ENCODE results near the gene AKT2. TPM values are rescaled to one million over a fixed set of nuclear protein-coding genes. Genes with fewer than 3 reads are reported as not detected.

The AKT2 gene
- total RNA-seq, 2 donors from 2014 or later: 46.2 to 96.2 TPM

- H3K9me3 ChIP-seq: no peaks in the 10 kb centered on the region
- TF ChIP-seq, protein P1, sequence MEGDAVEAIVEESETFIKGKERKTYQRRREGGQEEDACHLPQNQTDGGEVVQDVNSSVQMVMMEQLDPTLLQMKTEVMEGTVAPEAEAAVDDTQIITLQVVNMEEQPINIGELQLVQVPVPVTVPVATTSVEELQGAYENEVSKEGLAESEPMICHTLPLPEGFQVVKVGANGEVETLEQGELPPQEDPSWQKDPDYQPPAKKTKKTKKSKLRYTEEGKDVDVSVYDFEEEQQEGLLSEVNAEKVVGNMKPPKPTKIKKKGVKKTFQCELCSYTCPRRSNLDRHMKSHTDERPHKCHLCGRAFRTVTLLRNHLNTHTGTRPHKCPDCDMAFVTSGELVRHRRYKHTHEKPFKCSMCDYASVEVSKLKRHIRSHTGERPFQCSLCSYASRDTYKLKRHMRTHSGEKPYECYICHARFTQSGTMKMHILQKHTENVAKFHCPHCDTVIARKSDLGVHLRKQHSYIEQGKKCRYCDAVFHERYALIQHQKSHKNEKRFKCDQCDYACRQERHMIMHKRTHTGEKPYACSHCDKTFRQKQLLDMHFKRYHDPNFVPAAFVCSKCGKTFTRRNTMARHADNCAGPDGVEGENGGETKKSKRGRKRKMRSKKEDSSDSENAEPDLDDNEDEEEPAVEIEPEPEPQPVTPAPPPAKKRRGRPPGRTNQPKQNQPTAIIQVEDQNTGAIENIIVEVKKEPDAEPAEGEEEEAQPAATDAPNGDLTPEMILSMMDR (IDR thresholded peaks at IDR 0.05): no peak
- TF ChIP-seq POLR2A (IDR thresholded peaks at IDR 0.05): no peak
- peak in 1 of 4 donors; percentile 36 for DNase-seq
- WGBS, 2 donors: 79 to 84% methylated on average over 8 to 16 of the region's 16 CpGs
- no peak overlapping the region for H3K27ac ChIP-seq
- H3K27me3 ChIP-seq: no peaks in the 10 kb centered on the region
- H3K36me3 ChIP-seq (replicated peaks in 1 of 2; ENCODE audit: insufficient read depth in 1 of 2, low read depth in 2 of 2): peaks cover 3 to 7% of the 10 kb centered on the region in 2 donors
- H3K4me3 ChIP-seq: no peak overlapping the region
- ATAC-seq: no peak
- peaks cover 34% of the 10 kb centered on the region for H3K4me1 ChIP-seq
- intact Hi-C loops (cut with DNase I): no loop called here
Observed at GRCh38 chr19:40254714-40255418, 30.3 kb downstream of the AKT2 start.

- no peak overlapping the region for H3K4me3 ChIP-seq
- H3K27me3 ChIP-seq: no peaks in the 10 kb centered on the region
- DNase-seq (no peak), ATAC-seq (peak; percentile 16)
- peak overlapping the region in 3 of 4 donors; percentile 3 to 67 (median 42) for H3K27ac ChIP-seq
- H3K9me3 ChIP-seq: no peaks in the 10 kb centered on the region
- intact Hi-C loops (cut with DNase I): no loop called here
- H3K4me1 ChIP-seq: peaks cover 34% of the 10 kb centered on the region
- H3K36me3 ChIP-seq (replicated peaks in 1 of 2; ENCODE audit: insufficient read depth in 1 of 2, low read depth in 2 of 2): peaks cover 3 to 8% of the 10 kb centered on the region in 2 donors
- no peak for TF ChIP-seq POLR2A (IDR thresholded peaks at IDR 0.05)
- TF ChIP-seq, protein P1 (IDR thresholded peaks at IDR 0.05): no peak
- 20 to 36% methylated on average over 8 of the region's 8 CpGs for WGBS, 2 donors
Observed at GRCh38 chr19:40253611-40254092, 31.5 kb downstream of the AKT2 start.

GRCh38 chr19:40252395-40252794, 32.8 kb downstream of the AKT2 start:
- H3K4me1 ChIP-seq: peaks cover 34% of the 10 kb centered on the region
- ATAC-seq (peak; percentile 49), DNase-seq (peak in 3 of 4 donors; percentile 22 to 38 (median 25))
- intact Hi-C loops (cut with DNase I): no loop called here
- peak overlapping the region in 3 of 4 donors; percentile 3 to 67 (median 42) for H3K27ac ChIP-seq
- H3K4me3 ChIP-seq: no peak overlapping the region
- TF ChIP-seq, protein P1 (IDR thresholded peaks at IDR 0.05): no peak
- no peak for TF ChIP-seq POLR2A (IDR thresholded peaks at IDR 0.05)
- peaks cover 3 to 8% of the 10 kb centered on the region in 2 donors for H3K36me3 ChIP-seq (replicated peaks in 1 of 2; ENCODE audit: insufficient read depth in 1 of 2, low read depth in 2 of 2)
- no peaks in the 10 kb centered on the region for H3K27me3 ChIP-seq
- H3K9me3 ChIP-seq: no peaks in the 10 kb centered on the region
- 34 to 44% methylated on average over 7 of the region's 7 CpGs for WGBS, 2 donors

- Histone ChIP-seq H3K27ac (peak overlapping the region in 3 of 4 donors; percentile 3 to 67 (median 42)), H3K9me3 (no peaks in the 10 kb centered on the region), H3K27me3 (no peaks in the 10 kb centered on the region), H3K4me3 (no peak overlapping the region), H3K36me3 (replicated peaks in 1 of 2; ENCODE audit: insufficient read depth in 1 of 2, low read depth in 2 of 2) (peaks cover 3 to 8% of the 10 kb centered on the region in 2 donors), H3K4me1 (peaks cover 30% of the 10 kb centered on the region)
- no peak for DNase-seq
- intact Hi-C loops (cut with DNase I): no loop called here
- TF ChIP-seq POLR2A (IDR thresholded peaks at IDR 0.05): no peak
- TF ChIP-seq, protein P1 (IDR thresholded peaks at IDR 0.05): no peak
- ATAC-seq: no peak
- 58 to 69% methylated on average over 3 to 4 of the region's 4 CpGs for WGBS, 2 donors
Observed at GRCh38 chr19:40251991-40252390, 33.2 kb downstream of the AKT2 start.

Measured in body of pancreas (tissue), 4 donors.